Progenitor cell of endocrine pancreas (in vitro differentiated cells): ENCODE measurements around the gene CAMK4. TPM values are rescaled to one million over a fixed set of nuclear protein-coding genes. Genes with fewer than 3 reads are reported as not detected.

Experiments used
- DNase-seq: peaks from one replicate; pipeline ENCODE4 v3.0.0; 2021; ENCODE audit warnings: low spot score; ENCODE audit not compliant: unreplicated experiment
- H3K27ac Mint-ChIP-seq: 2 replicates; pipeline ENCODE4 v1.8.0; 2021; ENCODE audit warnings: mild to moderate bottlenecking, moderate library complexity, mixed read lengths
- H3K27me3 Mint-ChIP-seq: 2 replicates; pipeline ENCODE4 v1.8.0; 2021; ENCODE audit warnings: mixed read lengths
- H3K36me3 Mint-ChIP-seq: 2 replicates; pipeline ENCODE4 v1.8.0; 2022; ENCODE audit warnings: mixed read lengths; ENCODE audit not compliant: insufficient read depth
- H3K4me1 Mint-ChIP-seq: 2 replicates; pipeline ENCODE4 v1.8.0; 2021; ENCODE audit warnings: low read depth, mixed read lengths
- H3K4me3 Mint-ChIP-seq: 2 replicates; pipeline ENCODE4 v1.8.0; 2021; ENCODE audit warnings: low read depth, mild to moderate bottlenecking, moderate library complexity, mixed read lengths
- H3K9me3 Mint-ChIP-seq: 2 replicates; pipeline ENCODE4 v1.8.0; 2021; ENCODE audit warnings: low read depth, mixed read lengths
- CTCF ChIP-seq: fragments of 200-600 bp; sonication (generic); IDR thresholded peaks from one replicate; pipeline ENCODE4 v1.5.0; 2021; ENCODE audit warnings: antibody characterized with exemption, mild to moderate bottlenecking; ENCODE audit not compliant: unreplicated experiment
- total RNA-seq: library from RNA; stranded (reverse); gene quantifications from 2 replicates; pipeline ENCODE4 v1.2.1, GENCODE V29; 2021

The CAMK4 gene
- total RNA-seq, 1 donor from 2014 or later: 2.3 TPM

- Mint-ChIP-seq H3K27ac (no peak overlapping the region), H3K27me3 (peaks cover 11% of the 10 kb centered on the region), H3K9me3 (no peaks in the 10 kb centered on the region)
Measured at GRCh38 chr5:111238431-111239225, 14.4 kb downstream of the CAMK4 start.

DNA sequence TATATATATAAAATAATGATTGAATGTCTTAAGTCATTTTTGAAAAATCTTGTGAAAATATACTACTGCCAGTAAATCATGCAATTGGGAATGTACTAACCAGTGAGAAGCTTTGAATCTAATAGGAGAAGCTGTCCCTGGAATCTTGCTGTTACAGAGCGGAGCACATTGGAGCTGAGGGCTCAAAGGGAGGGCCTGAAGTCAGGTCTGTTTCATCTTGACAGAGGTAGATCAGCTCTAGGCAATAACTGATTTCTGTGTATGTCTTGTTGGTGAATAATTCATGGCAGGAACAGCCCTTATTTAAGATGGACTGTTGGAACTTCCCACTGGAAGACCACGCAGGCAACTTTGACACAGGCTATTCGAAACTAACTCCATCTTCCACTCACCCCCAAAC, 17.5 kb downstream of the CAMK4 start:
- no peaks in the 10 kb centered on the region for H3K36me3 Mint-ChIP-seq
- no peak overlapping the region for H3K27ac Mint-ChIP-seq
- no peak for TF ChIP-seq CTCF
- no peaks in the 10 kb centered on the region for H3K4me1 Mint-ChIP-seq
- no peaks in the 10 kb centered on the region for H3K9me3 Mint-ChIP-seq
- no peak overlapping the region for H3K4me3 Mint-ChIP-seq
- H3K27me3 Mint-ChIP-seq: peaks cover 11% of the 10 kb centered on the region
- DNase-seq: no peak

More at GRCh38 chr5:111238431-111239225, 14.4 kb downstream of the CAMK4 start:
- Mint-ChIP-seq H3K4me3 (no peak overlapping the region), H3K4me1 (no peaks in the 10 kb centered on the region), H3K36me3 (no peaks in the 10 kb centered on the region)
- no peak for DNase-seq
- TF ChIP-seq CTCF: no peak

- DNase-seq: no peak
Measured at GRCh38 chr5:111242606-111243005, 18.4 kb downstream of the CAMK4 start.

GRCh38 chr5:111243318-111243717, 19.1 kb downstream of the CAMK4 start:
- DNase-seq: no peak
- H3K4me3 Mint-ChIP-seq: no peak overlapping the region
- no peaks in the 10 kb centered on the region for H3K9me3 Mint-ChIP-seq
- TF ChIP-seq CTCF: no peak
- H3K4me1 Mint-ChIP-seq: no peaks in the 10 kb centered on the region
- H3K27me3 Mint-ChIP-seq: peaks cover 11% of the 10 kb centered on the region
- H3K27ac Mint-ChIP-seq: no peak overlapping the region
- no peaks in the 10 kb centered on the region for H3K36me3 Mint-ChIP-seq

More at GRCh38 chr5:111242606-111243005, 18.4 kb downstream of the CAMK4 start:
- Mint-ChIP-seq H3K4me3 (no peak overlapping the region), H3K9me3 (no peaks in the 10 kb centered on the region), H3K36me3 (no peaks in the 10 kb centered on the region), H3K4me1 (no peaks in the 10 kb centered on the region), H3K27me3 (peaks cover 11% of the 10 kb centered on the region), H3K27ac (no peak overlapping the region)
- TF ChIP-seq CTCF: no peak

DNA sequence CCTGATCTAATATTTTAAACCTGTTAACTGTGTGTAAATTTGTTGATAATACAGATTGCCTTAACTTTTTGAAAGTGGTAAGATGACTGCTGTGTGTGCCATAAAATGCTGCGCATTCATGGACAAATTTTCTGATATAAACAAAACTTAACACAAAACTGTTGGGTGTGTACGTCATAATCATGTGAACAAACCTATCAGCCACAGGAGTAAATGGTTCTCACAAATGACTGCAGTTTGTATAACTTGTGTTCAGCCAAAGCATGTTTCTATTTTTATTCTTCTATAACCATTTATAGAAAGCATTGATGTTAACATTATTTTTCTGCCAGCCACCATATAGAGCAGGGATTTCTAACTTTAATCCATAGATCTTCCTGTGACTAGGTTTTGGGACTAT, 21.5 kb downstream of the CAMK4 start:
- Mint-ChIP-seq H3K9me3 (no peaks in the 10 kb centered on the region), H3K36me3 (no peaks in the 10 kb centered on the region), H3K4me3 (no peak overlapping the region), H3K27me3 (peaks cover 11% of the 10 kb centered on the region), H3K4me1 (no peaks in the 10 kb centered on the region), H3K27ac (no peak overlapping the region)
- TF ChIP-seq CTCF: no peak
- no peak for DNase-seq
